Amniotic stem cell (primary cell): ENCODE measurements around the gene VGLL3.
"Not testable (repeated sequence)": the region's sequence is repeated elsewhere in the genome, so short reads cannot be mapped to it uniquely, and the experiment has no call there.

ENCODE experiments used
- DNase-seq: peaks from one replicate; lab custom pipeline; 2025; lab: John Stamatoyannopoulos, UW

VGLL3 gene

DNA sequence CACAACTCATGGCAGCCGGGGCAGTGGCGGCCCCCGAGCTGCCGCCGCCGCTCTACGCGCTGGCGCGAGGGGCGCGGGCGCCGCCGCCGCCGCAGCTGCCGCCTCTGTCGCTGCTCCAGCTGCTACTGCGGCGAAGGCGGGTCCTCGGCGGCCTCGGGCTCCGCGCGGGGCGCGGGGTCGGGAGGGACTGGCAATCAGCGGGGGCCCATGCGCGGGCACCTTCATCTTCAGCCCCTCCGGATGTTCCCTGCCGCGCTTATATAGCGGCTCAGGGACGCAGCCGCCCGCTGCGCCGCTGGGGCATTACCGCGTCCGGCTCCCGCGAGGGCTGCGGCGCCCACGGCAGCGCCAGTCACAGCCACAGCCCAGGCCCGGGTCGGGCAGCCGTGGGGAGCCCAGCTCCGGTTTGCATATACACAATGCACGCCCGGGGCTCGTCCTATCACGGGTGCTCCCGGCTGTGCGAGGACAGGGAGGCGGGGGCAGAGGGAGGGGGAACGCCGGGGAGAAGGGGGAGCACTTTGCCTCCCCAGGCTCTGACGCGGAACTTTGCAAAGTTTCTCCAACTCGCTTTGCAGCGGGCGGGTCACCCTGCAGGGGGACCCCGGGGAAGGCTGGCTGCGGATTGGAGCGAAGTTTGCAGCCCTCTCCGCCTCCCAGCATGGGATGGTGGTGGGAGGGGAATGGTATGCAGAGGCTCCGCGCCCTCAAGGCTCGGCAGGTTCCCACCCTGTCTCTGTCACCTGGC is at the start of gene VGLL3:
VGLL3 (minus strand) TSS at position 416 of the 748 bp plus-strand sequence; CDS start at position 10, 406 bp downstream.
- peak; percentile 83 for DNase-seq

DNA sequence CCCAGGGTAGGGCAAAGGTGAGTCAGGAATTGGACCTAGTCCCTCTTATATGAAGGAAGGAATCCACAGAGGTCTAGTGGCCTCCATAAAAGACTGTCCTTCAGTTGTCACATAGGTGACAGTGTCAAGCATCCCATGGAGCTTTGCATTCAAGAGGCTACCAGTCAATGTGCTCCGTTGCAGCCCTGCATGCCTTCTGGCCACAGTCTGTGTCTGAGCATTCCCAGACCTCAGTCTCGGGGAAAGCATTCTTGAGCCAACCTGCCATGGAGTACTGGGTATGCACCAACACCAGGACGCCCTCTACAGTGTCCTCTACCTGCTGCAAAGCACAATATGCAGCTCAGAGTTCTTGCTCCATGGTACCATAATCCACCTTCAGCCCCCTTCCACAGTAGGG is 46.7 kb upstream of the VGLL3 start:
- DNase-seq = no peak

GRCh38 chr3:87036671-87037070 is 45.7 kb upstream of the VGLL3 start:
- no peak for DNase-seq

- no peak for DNase-seq
Measured at GRCh38 chr3:87035339-87035738, 44.4 kb upstream of the VGLL3 start.

DNA sequence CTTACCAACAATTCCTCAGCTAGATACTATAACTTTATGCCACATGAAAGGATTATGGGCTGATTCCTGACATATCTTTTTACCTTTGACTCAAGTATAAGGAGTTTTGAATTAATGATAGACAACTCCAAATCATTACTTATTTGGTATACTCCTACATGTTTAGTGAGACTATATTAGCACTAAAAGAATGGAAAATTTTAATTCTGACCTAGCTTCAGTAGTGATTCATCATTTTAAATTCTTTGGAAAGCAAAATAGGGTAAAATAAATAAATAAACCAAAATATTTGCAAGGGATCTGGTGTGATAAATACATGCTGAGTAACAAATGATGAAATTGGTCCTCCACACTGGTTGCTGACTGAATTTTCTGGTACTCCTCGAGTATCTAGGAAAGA is 42.3 kb upstream of the VGLL3 start:
- no peak for DNase-seq

DNA sequence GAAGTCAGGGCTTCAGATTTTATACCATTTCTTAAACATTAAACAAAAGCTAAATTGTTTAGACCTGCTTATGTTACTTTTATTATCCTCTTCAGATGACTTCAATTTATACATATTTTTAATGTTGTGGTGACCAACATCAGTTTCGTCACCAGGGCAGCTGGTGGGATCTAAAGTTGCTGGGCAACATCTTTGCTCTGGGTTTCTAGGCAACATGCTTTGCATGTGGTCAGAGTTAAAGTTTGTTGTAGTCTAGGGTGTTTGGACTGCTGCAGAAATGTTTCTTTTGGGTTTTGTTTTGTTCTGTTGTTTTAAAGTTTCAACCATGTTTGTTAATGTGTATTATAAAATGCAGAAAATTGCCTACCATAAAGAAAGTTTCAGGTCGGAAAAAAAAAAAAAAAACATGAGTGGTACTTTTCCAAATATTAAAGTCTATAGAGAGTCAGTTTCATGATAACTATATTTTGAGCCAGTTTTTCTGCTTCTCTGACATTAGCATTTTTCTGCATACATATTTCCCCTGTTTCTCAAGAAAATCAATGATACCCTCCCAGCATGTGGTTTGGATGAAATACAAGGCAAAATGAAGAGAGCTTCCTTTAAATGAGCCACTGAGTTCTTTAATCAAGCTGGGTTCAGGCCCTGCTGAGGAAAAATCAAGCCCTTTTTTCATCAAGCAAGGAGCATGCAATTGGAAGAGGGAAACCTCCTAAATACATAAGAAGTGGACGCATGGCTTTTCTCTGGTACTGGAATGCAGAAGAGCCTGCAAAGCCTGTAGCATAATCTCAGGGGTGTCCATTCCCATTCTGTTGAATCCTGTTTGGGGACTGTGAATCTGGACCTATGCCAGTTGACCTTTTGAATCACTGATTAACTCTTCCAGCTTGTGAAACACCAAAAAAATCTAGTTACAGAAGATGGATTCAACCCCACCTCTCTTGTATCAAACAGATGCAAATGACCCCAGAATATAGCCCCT is 35.0 kb upstream of the VGLL3 start:
- no peak for DNase-seq

GRCh38 chr3:87017370-87017769 is 26.4 kb upstream of the VGLL3 start:
- DNase-seq = not testable (repeated sequence)

DNA sequence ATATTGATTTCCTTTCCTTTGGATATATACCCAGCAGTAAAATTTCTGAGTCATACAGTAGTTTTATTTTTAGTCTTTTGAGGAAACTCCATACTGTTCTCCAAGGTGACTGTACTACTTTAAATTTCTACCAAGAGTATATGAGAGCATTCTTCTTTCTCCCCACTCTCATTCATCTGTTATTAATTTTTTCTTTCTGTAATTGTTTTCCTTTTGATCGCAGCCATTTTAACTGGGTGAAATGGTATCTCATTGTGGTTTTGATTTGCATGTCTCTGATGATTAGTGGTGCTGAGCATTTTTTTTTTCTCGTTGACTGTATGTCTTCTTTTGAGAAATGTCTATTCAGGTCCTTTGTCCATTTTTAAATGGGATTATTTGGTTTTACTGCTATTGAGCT is 18.3 kb upstream of the VGLL3 start:
- DNase-seq = no peak

GRCh38 chr3:87006844-87007439 is 16.0 kb upstream of the VGLL3 start:
- DNase-seq = no peak

DNA sequence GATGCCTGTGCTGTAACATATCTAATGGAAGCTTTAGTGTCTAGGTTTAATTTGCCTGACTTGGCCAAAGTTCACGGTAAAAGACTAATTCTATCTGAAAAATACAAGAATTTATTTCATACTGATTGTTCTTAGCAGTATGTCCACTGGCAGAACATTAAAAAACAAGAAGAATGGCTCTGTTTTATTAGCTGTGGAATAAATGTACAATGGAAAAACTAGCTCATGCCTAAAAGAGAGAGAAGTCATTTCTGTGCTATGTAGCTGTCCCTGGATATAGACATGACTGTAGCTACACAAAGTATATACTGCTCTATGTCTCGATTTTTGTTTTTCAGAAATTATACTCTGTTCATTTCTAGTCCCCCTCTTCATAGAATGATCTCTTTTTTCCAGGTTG is 13.9 kb upstream of the VGLL3 start:
- no peak for DNase-seq

GRCh38 chr3:87002346-87002745 is 11.4 kb upstream of the VGLL3 start:
- DNase-seq = no peak

DNA sequence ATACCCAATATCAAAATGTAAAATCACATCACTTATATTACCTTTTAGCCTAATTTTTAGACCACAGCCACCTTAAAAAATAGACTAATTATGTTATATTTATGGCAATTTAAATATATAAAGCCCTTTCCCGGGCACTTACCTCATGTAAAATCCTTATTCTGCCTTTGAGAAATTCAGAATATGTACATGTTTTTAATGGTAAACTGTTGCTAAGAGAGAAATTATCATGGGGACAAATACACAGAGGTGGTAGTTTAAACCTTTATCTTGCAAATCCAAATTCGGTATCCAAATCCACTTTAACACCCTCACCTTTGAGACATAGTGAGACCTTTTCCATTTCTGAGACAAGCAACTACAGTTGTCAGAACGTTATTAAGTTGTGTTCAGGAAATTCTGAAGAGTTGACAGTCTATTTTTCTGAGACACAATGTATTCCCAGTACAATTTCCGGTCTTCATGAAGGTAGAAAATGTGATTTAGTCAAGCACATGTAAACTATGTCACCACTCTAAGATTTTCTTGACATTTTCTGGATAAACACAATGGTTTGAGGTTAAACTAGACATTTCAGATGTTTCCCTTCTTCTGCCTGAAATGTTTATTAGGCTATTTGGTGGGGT is 10.6 kb upstream of the VGLL3 start:
- no peak for DNase-seq

- no peak for DNase-seq
Measured at GRCh38 chr3:87000940-87001339, 10.0 kb upstream of the VGLL3 start.

GRCh38 chr3:86998569-86998968 is 7.6 kb upstream of the VGLL3 start:
- no peak for DNase-seq

DNA sequence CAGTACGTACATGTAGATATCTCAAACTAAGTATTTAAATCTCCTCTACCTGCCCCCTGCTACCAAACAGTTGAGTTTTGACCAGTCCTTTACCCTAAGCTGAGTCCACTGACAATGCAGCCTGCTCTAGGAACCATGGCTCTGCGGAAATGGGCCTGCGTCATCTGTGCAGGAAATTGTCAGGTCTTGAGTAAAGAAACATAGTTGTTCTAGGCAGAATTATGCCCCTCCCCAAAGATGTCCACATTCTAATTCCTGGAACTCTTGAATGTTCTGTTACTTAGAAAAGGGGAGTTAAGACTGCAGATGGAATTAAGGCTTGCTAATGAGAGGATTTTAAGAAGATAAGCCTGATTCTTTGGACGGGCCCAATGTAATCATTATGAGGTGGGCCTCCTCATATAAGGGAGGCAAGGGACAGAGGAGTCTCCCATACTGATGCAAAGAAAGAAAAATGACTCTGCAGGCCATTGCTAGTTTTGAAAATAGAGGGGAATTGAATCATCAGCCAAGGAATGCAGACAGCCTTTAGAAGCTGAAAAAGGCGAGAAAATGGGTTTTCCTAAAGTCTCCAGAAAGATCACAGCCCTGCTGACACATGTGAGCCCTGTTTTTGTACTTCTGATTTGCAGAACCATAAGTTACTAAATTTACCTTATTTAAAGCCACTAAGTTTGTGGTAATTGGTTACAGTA is 5.5 kb upstream of the VGLL3 start:
- no peak for DNase-seq

GRCh38 chr3:86995537-86995936 is 4.6 kb upstream of the VGLL3 start:
- peak; percentile 48 for DNase-seq

DNA sequence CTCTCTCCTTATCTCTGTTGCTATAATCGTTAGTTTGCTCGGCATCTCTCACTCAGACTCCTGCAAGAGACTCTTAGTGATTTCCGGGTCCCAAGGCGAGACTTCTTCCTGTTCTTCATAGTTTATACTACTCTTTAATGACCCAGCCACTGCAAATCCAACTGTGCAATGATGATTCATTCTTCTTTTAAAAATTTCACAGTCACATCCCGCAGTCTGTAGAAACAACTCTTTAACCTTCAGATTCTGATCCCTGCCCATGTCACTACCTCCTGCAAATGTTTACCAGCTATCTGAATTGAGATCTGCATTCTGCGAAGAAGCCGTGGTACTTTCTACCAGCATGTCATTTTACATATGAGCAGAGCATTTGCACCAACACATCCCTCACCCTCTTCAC is 2.8 kb upstream of the VGLL3 start:
- DNase-seq = no peak

DNA sequence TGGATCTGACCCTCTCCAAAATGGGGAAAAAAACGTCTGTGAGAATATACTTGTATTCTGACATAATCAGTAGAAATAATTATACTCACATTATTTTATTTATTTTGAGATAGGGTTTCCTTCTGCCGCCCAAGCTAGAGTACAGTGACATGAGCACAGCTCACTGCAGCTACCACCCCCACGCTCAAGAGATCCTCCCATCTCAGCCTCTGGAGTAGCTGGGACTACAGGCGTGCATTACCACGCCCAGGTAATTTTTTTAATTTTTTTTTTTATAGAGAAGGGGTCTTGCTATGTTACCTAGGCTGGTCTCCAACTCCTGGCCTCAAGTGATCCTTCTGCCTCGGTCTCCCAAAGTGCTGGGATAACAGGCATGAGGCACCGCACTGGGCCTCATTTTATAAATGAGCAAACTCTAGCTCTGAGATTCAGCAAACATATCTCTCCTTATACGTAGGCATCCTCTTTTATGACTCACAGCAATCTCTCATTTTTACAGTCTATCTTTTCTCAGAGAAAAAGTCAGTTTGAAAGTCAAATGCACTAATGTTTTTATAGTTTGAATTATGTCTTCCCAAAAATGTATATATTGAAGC is 989 bp upstream of the VGLL3 start:
- DNase-seq = no peak

GRCh38 chr3:86991482-86991815 is 500 bp upstream of the VGLL3 start:
- no peak for DNase-seq

- DNase-seq = no peak
Measured at GRCh38 chr3:86990012-86990733, 776 bp downstream of the VGLL3 start.

GRCh38 chr3:86989611-86990010 is 1.3 kb downstream of the VGLL3 start:
- no peak for DNase-seq
